ENCODE results near the gene SPEF1. TPM values are rescaled to one million over a fixed set of nuclear protein-coding genes. Genes with fewer than 3 reads are reported as not detected.

Gene SPEF1
- total RNA-seq, 2 experiments from 2014 or later: not detected

DNA sequence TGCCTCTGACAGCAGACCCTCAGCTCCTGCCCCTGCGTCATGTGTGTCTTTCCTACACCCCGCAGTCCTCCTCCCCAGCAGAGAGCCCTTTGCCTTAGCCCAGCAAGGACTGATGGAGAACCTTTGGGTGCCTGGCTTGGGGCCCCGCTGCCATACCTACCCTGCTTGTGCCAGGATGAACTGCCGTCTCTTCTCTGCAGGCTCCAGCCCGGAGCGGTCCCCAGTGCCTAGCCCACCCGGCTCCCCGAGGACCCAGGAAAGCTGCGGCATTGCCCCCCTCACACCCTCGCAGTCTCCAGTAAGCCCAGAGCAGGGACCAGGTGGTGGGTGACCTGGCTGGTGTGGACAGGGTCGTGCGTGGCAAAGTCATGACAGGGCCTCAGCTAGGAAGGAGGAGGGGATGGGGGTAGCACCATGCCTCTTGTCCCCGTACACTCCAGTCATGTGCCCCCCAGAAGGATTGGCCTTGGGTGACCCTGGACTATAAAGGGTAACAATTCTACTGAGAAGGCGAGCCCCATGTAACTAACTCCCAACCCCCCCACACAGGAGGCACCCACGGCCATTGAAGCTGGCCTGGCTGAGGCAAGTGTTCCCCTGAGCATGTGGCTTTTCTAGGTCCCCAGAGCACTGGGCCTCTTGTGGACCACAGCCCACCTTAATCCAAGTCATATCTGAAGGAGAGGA, 40.5 kb downstream of the SPEF1 start:
- intact Hi-C loops (cut with DNase I, micrococcal nuclease): no loop called here
- ChIA-PET CTCF (no interaction called here), POLR2A (no interaction called here)
- DNase-seq (no peak), ATAC-seq (ENCODE audit: poor library complexity) (no peak)
- Mint-ChIP-seq H3K27me3 (no peaks in the 10 kb centered on the region), H3K36me3 (ENCODE audit: low read depth) (no peaks in the 10 kb centered on the region), H3K27ac (no peak overlapping the region), H3K4me3 (no peak overlapping the region), H3K4me1 (ENCODE audit: low read depth) (peaks cover 13% of the 10 kb centered on the region), H3K9me3 (no peaks in the 10 kb centered on the region)
- Histone ChIP-seq H3K4me3 (ENCODE audit: low read length) (no peak overlapping the region), H3K27ac (ENCODE audit: low read depth in 1 of 2, low read length in 2 of 2) (no peak overlapping the region), H3K9me3 (ENCODE audit: control insufficient read depth in 1 of 2, insufficient read depth in 1 of 2, low read length in 2 of 2) (no peaks in the 10 kb centered on the region), H3K36me3 (ENCODE audit: insufficient read depth, low read length) (no peaks in the 10 kb centered on the region), H3K4me1 (ENCODE audit: insufficient read depth, low read length) (peaks cover 11% of the 10 kb centered on the region), H3K27me3 (ENCODE audit: control insufficient read depth in 1 of 2, insufficient read depth in 2 of 2, low read length in 2 of 2) (peaks cover 3 to 5% of the 10 kb centered on the region in 2 experiments)
- TF ChIP-seq, protein P1, sequence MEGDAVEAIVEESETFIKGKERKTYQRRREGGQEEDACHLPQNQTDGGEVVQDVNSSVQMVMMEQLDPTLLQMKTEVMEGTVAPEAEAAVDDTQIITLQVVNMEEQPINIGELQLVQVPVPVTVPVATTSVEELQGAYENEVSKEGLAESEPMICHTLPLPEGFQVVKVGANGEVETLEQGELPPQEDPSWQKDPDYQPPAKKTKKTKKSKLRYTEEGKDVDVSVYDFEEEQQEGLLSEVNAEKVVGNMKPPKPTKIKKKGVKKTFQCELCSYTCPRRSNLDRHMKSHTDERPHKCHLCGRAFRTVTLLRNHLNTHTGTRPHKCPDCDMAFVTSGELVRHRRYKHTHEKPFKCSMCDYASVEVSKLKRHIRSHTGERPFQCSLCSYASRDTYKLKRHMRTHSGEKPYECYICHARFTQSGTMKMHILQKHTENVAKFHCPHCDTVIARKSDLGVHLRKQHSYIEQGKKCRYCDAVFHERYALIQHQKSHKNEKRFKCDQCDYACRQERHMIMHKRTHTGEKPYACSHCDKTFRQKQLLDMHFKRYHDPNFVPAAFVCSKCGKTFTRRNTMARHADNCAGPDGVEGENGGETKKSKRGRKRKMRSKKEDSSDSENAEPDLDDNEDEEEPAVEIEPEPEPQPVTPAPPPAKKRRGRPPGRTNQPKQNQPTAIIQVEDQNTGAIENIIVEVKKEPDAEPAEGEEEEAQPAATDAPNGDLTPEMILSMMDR (IDR thresholded peaks at IDR 0.05): no peak

DNA sequence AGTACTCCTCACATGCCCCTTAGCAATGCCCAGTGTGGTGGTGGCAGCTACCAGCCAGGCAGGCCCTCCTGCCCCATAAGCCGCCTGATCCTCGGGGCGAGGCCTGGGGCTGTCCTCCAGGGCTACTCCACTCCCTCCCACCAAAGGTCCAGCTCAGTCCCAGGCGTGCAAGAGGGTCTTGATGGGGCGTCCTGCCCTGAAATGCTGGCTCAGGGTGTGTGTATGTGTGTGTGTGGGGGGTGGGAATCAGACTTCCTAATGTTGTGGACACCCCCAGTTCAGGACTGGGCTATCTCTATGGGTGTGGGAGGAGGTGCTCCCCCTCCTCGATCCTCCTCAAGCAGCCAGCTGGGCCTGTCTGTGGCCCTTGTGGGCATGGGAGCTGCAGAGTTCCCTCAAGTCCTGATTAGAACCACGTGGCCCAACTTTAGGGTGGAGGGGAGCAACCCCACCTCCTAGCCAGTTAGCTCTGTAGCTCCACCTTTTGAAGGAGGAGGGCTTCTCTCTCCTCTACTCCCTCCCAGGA, 41.3 kb downstream of the SPEF1 start:
- Histone ChIP-seq H3K36me3 (ENCODE audit: insufficient read depth, low read length) (no peaks in the 10 kb centered on the region), H3K4me3 (ENCODE audit: low read length) (no peak overlapping the region), H3K27me3 (ENCODE audit: control insufficient read depth in 1 of 2, insufficient read depth in 2 of 2, low read length in 2 of 2) (no peaks in the 10 kb centered on the region), H3K9me3 (ENCODE audit: control insufficient read depth in 1 of 2, insufficient read depth in 1 of 2, low read length in 2 of 2) (no peaks in the 10 kb centered on the region), H3K4me1 (ENCODE audit: insufficient read depth, low read length) (peaks cover 6% of the 10 kb centered on the region), H3K27ac (ENCODE audit: low read depth in 1 of 2, low read length in 2 of 2) (no peak overlapping the region)
- DNase-seq (no peak), ATAC-seq (ENCODE audit: poor library complexity) (no peak)
- ChIA-PET CTCF (no interaction called here), POLR2A (no interaction called here)
- H3K4me1 Mint-ChIP-seq (ENCODE audit: low read depth): peaks cover 9% of the 10 kb centered on the region
- no peaks in the 10 kb centered on the region for H3K36me3 Mint-ChIP-seq (ENCODE audit: low read depth)
- TF ChIP-seq, protein P1 (IDR thresholded peaks at IDR 0.05): no peak
- no peaks in the 10 kb centered on the region for H3K9me3 Mint-ChIP-seq
- H3K27me3 Mint-ChIP-seq: peaks cover 3% of the 10 kb centered on the region
- intact Hi-C loops (cut with DNase I, micrococcal nuclease): no loop called here
- no peak overlapping the region for H3K4me3 Mint-ChIP-seq
- no peak overlapping the region for H3K27ac Mint-ChIP-seq

DNA sequence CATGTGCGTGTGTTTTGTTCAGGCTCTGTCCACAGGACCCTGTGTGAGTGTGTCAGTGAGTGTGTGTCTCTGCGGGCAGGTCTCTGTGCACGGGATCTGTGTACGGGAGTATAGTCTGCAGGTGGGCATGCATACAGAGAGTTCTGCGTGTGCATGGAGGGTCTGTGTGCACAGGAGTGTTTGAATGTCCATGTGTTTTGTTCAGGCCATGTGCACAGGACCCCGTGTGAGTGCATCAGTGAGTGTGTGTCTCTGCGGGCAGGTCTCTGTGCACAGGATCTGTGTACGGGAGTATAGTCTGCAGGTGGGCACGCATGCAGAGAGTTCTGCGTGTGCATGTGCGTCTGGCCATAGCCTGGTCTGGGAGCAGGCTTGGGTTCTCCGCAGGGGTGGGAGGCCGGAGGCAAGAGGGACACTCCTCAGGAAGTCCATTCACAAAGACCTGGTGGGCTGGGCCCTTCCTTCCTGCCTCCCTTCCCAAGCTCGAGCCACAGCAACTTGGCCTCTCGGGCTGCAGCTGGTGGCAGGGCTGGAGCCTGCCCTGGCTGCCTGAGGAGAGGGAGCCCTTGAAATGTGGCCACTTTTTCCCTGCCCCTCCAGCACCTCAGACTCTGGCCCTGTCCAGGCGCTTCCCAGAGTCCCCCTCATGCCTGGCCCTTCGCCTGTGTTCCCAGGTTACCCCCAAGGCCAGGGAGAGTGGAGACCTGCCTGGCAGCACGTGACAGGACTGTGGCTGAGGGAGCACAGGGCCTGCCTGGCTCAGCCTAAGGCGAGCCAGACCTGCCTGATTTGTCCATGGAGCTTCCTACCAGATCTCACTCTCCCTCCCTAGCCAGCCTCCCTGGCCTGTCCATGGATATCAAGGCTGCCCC, 42.0 kb downstream of the SPEF1 start:
- Mint-ChIP-seq H3K27ac (no peak overlapping the region), H3K36me3 (ENCODE audit: low read depth) (no peaks in the 10 kb centered on the region), H3K27me3 (peaks cover 7% of the 10 kb centered on the region), H3K4me3 (no peak overlapping the region), H3K4me1 (ENCODE audit: low read depth) (peaks cover 3% of the 10 kb centered on the region), H3K9me3 (no peaks in the 10 kb centered on the region)
- DNase-seq: no peak
- H3K27ac ChIP-seq (ENCODE audit: low read depth in 1 of 2, low read length in 2 of 2): no peak overlapping the region
- TF ChIP-seq, protein P1 (IDR thresholded peaks at IDR 0.05): no peak
- H3K4me3 ChIP-seq (ENCODE audit: low read length): no peak overlapping the region
- no peak for ATAC-seq (ENCODE audit: poor library complexity)
- H3K27me3 ChIP-seq (ENCODE audit: control insufficient read depth in 1 of 2, insufficient read depth in 2 of 2, low read length in 2 of 2): no peaks in the 10 kb centered on the region
- CTCF ChIA-PET: no interaction called here
- intact Hi-C loops (cut with DNase I, micrococcal nuclease): no loop called here
- no peaks in the 10 kb centered on the region for H3K9me3 ChIP-seq (ENCODE audit: control insufficient read depth in 1 of 2, insufficient read depth in 1 of 2, low read length in 2 of 2)
- POLR2A ChIA-PET: no interaction called here
- H3K4me1 ChIP-seq (ENCODE audit: insufficient read depth, low read length): no peaks in the 10 kb centered on the region
- no peaks in the 10 kb centered on the region for H3K36me3 ChIP-seq (ENCODE audit: insufficient read depth, low read length)
